MM.1S (cell line): ENCODE data around the gene C1orf21.

Experiments used
- EZH2 ChIP-seq: fragments of 300-600 bp; sonication (generic); optimal IDR thresholded peaks from 2 replicates; pipeline ENCODE3; 2017; ENCODE audit warnings: low read depth, mild to moderate bottlenecking, antibody characterized with exemption, low read length, mixed read lengths
- EZH2phosphoT487 ChIP-seq: fragments of 300-600 bp; sonication (generic); IDR thresholded peaks from 2 replicates; pipeline ENCODE4 v1.6.1; 2018; ENCODE audit warnings: antibody characterized with exemption, low read length
- TF ChIP-seq, protein P1 (sequence below): fragments of 300-600 bp; sonication (generic); IDR thresholded peaks from 2 replicates; pipeline ENCODE4 v1.5.1; 2016; ENCODE audit warnings: antibody characterized with exemption, low read length, mixed read lengths

GRCh38 chr1:184449916-184450315, 63.1 kb downstream of the C1orf21 start:
- TF ChIP-seq, protein P1, sequence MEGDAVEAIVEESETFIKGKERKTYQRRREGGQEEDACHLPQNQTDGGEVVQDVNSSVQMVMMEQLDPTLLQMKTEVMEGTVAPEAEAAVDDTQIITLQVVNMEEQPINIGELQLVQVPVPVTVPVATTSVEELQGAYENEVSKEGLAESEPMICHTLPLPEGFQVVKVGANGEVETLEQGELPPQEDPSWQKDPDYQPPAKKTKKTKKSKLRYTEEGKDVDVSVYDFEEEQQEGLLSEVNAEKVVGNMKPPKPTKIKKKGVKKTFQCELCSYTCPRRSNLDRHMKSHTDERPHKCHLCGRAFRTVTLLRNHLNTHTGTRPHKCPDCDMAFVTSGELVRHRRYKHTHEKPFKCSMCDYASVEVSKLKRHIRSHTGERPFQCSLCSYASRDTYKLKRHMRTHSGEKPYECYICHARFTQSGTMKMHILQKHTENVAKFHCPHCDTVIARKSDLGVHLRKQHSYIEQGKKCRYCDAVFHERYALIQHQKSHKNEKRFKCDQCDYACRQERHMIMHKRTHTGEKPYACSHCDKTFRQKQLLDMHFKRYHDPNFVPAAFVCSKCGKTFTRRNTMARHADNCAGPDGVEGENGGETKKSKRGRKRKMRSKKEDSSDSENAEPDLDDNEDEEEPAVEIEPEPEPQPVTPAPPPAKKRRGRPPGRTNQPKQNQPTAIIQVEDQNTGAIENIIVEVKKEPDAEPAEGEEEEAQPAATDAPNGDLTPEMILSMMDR: no peak
- no peak for TF ChIP-seq EZH2phosphoT487
- no peak for TF ChIP-seq EZH2
